ENCODE data around the gene HACL1.
"Not testable (repeated sequence)": the region's sequence is repeated elsewhere in the genome, so short reads cannot be mapped to it uniquely, and the experiment has no call there.

HACL1 gene

GRCh38 chr3:15619659-15620464 is 18.5 kb upstream of the HACL1 start:
- H3K27ac ChIP-seq (ENCODE audit: low read depth, low read length); H3K27me3 ChIP-seq (ENCODE audit: control insufficient read depth, insufficient read depth, low read length); H3K4me3 ChIP-seq (ENCODE audit: low read length); H3K9ac ChIP-seq (ENCODE audit: low read length); H3K4me1 ChIP-seq (ENCODE audit: control insufficient read depth, insufficient read depth, low read length); H3K36me3 ChIP-seq (ENCODE audit: control insufficient read depth, insufficient read depth, low read length): not testable (repeated sequence)

DNA sequence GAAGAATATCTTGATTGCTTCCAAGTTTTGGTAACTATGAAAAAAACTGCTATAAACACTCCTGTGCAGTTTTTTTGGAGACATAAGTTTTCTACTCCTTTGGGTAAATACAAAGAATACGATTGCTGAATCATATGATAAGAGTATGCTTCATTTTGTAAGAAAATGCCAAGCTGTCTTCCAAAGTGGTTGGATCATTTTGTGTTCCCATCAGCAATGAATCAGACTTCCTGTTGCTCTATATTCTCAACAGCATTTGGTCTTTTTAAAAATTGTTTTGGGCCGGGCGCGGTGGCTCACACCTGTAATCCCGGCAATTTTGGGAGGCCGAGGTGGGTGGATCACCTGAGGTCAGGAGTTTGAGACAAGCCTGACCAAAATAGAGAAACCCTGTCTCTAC is 14.7 kb upstream of the HACL1 start:
- Histone ChIP-seq H3K4me1 (ENCODE audit: control insufficient read depth, insufficient read depth, low read length) (peaks cover 3% of the 10 kb centered on the region), H3K9ac (ENCODE audit: low read length) (no peak overlapping the region), H3K36me3 (ENCODE audit: control insufficient read depth, insufficient read depth, low read length) (no peaks in the 10 kb centered on the region), H3K27me3 (ENCODE audit: control insufficient read depth, insufficient read depth, low read length) (no peaks in the 10 kb centered on the region), H3K27ac (ENCODE audit: low read depth, low read length) (no peak overlapping the region), H3K4me3 (ENCODE audit: low read length) (no peak overlapping the region)

GRCh38 chr3:15614958-15615357 is 13.6 kb upstream of the HACL1 start:
- H3K27me3 ChIP-seq (ENCODE audit: control insufficient read depth, insufficient read depth, low read length) = no peaks in the 10 kb centered on the region
- no peak overlapping the region for H3K4me3 ChIP-seq (ENCODE audit: low read length)
- no peaks in the 10 kb centered on the region for H3K36me3 ChIP-seq (ENCODE audit: control insufficient read depth, insufficient read depth, low read length)
- no peak overlapping the region for H3K9ac ChIP-seq (ENCODE audit: low read length)
- no peak overlapping the region for H3K27ac ChIP-seq (ENCODE audit: low read depth, low read length)
- H3K4me1 ChIP-seq (ENCODE audit: control insufficient read depth, insufficient read depth, low read length) = peaks cover 4% of the 10 kb centered on the region

DNA sequence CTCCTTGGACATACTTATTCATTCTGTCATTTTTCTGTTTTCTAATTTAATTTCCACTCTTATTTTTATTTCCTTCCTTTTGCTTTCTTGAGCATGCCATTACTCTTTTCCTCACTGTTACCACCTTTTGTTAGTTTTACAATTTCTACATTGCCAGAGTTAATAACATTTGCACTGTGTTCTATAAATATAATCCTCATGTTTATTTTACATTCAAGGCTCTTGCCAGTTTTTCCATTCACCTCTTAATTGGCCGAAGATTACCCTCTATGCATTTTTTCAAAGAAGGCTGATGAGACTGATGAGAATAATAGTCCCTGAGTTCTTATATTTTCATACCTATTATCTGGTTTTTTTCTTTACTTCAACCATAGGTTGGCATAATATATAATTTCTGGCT is 10.6 kb upstream of the HACL1 start:
- Histone ChIP-seq H3K4me1 (ENCODE audit: control insufficient read depth, insufficient read depth, low read length) (peaks cover 4% of the 10 kb centered on the region), H3K36me3 (ENCODE audit: control insufficient read depth, insufficient read depth, low read length) (no peaks in the 10 kb centered on the region), H3K27ac (ENCODE audit: low read depth, low read length) (no peak overlapping the region), H3K9ac (ENCODE audit: low read length) (no peak overlapping the region), H3K27me3 (ENCODE audit: control insufficient read depth, insufficient read depth, low read length) (no peaks in the 10 kb centered on the region), H3K4me3 (ENCODE audit: low read length) (no peak overlapping the region)

- Histone ChIP-seq H3K36me3 (ENCODE audit: control insufficient read depth, insufficient read depth, low read length) (no peaks in the 10 kb centered on the region), H3K27ac (ENCODE audit: low read depth, low read length) (no peak overlapping the region), H3K4me3 (ENCODE audit: low read length) (no peak overlapping the region), H3K4me1 (ENCODE audit: control insufficient read depth, insufficient read depth, low read length) (peaks cover 4% of the 10 kb centered on the region), H3K9ac (ENCODE audit: low read length) (no peak overlapping the region), H3K27me3 (ENCODE audit: control insufficient read depth, insufficient read depth, low read length) (no peaks in the 10 kb centered on the region)
Measured at GRCh38 chr3:15611018-15611417, 9.6 kb upstream of the HACL1 start.

GRCh38 chr3:15610082-15610759 is 8.9 kb upstream of the HACL1 start:
- no peak overlapping the region for H3K9ac ChIP-seq (ENCODE audit: low read length)
- H3K27ac ChIP-seq (ENCODE audit: low read depth, low read length) = no peak overlapping the region
- no peak overlapping the region for H3K4me3 ChIP-seq (ENCODE audit: low read length)
- no peaks in the 10 kb centered on the region for H3K36me3 ChIP-seq (ENCODE audit: control insufficient read depth, insufficient read depth, low read length)
- H3K27me3 ChIP-seq (ENCODE audit: control insufficient read depth, insufficient read depth, low read length) = no peaks in the 10 kb centered on the region
- H3K4me1 ChIP-seq (ENCODE audit: control insufficient read depth, insufficient read depth, low read length) = peaks cover 4% of the 10 kb centered on the region

- Histone ChIP-seq H3K4me3 (ENCODE audit: low read length) (no peak overlapping the region), H3K4me1 (ENCODE audit: control insufficient read depth, insufficient read depth, low read length) (peaks cover 7% of the 10 kb centered on the region), H3K27me3 (ENCODE audit: control insufficient read depth, insufficient read depth, low read length) (no peaks in the 10 kb centered on the region), H3K9ac (ENCODE audit: low read length) (no peak overlapping the region), H3K27ac (ENCODE audit: low read depth, low read length) (no peak overlapping the region), H3K36me3 (ENCODE audit: control insufficient read depth, insufficient read depth, low read length) (no peaks in the 10 kb centered on the region)
Measured at GRCh38 chr3:15606434-15606891, 5.1 kb upstream of the HACL1 start.

GRCh38 chr3:15604584-15604983 is 3.2 kb upstream of the HACL1 start:
- H3K27ac ChIP-seq (ENCODE audit: low read depth, low read length); H3K36me3 ChIP-seq (ENCODE audit: control insufficient read depth, insufficient read depth, low read length); H3K9ac ChIP-seq (ENCODE audit: low read length); H3K4me3 ChIP-seq (ENCODE audit: low read length); H3K4me1 ChIP-seq (ENCODE audit: control insufficient read depth, insufficient read depth, low read length); H3K27me3 ChIP-seq (ENCODE audit: control insufficient read depth, insufficient read depth, low read length): not testable (repeated sequence)

- H3K27ac ChIP-seq (ENCODE audit: low read depth, low read length); H3K4me1 ChIP-seq (ENCODE audit: control insufficient read depth, insufficient read depth, low read length); H3K27me3 ChIP-seq (ENCODE audit: control insufficient read depth, insufficient read depth, low read length): not testable (repeated sequence)
Measured at GRCh38 chr3:15602816-15603215, 1.4 kb upstream of the HACL1 start.

GRCh38 chr3:15602146-15602536 is 772 bp upstream of the HACL1 start:
- Histone ChIP-seq H3K36me3 (ENCODE audit: control insufficient read depth, insufficient read depth, low read length) (no peaks in the 10 kb centered on the region), H3K4me1 (ENCODE audit: control insufficient read depth, insufficient read depth, low read length) (peaks cover 9% of the 10 kb centered on the region), H3K27ac (ENCODE audit: low read depth, low read length) (peak overlapping the region; percentile 90), H3K9ac (ENCODE audit: low read length) (peak overlapping the region; percentile 76), H3K4me3 (ENCODE audit: low read length) (peak overlapping the region; percentile 88), H3K27me3 (ENCODE audit: control insufficient read depth, insufficient read depth, low read length) (no peaks in the 10 kb centered on the region)

More at GRCh38 chr3:15602816-15603215, 1.4 kb upstream of the HACL1 start:
- not testable (repeated sequence) for H3K4me3 ChIP-seq (ENCODE audit: low read length); H3K9ac ChIP-seq (ENCODE audit: low read length); H3K36me3 ChIP-seq (ENCODE audit: control insufficient read depth, insufficient read depth, low read length)

GRCh38 chr3:15601046-15601398 is 347 bp downstream of the HACL1 start:
- Histone ChIP-seq H3K4me3 (ENCODE audit: low read length) (peak overlapping the region; percentile 88), H3K4me1 (ENCODE audit: control insufficient read depth, insufficient read depth, low read length) (peaks cover 9% of the 10 kb centered on the region), H3K36me3 (ENCODE audit: control insufficient read depth, insufficient read depth, low read length) (no peaks in the 10 kb centered on the region), H3K9ac (ENCODE audit: low read length) (peak overlapping the region; percentile 78), H3K27ac (ENCODE audit: low read depth, low read length) (peak overlapping the region; percentile 61), H3K27me3 (ENCODE audit: control insufficient read depth, insufficient read depth, low read length) (no peaks in the 10 kb centered on the region)

- Histone ChIP-seq H3K27ac (ENCODE audit: low read depth, low read length) (no peak overlapping the region), H3K4me1 (ENCODE audit: control insufficient read depth, insufficient read depth, low read length) (peaks cover 7% of the 10 kb centered on the region), H3K27me3 (ENCODE audit: control insufficient read depth, insufficient read depth, low read length) (no peaks in the 10 kb centered on the region), H3K9ac (ENCODE audit: low read length) (no peak overlapping the region), H3K4me3 (ENCODE audit: low read length) (no peak overlapping the region), H3K36me3 (ENCODE audit: control insufficient read depth, insufficient read depth, low read length) (peaks cover 2% of the 10 kb centered on the region)
Measured at GRCh38 chr3:15595955-15596354, 5.4 kb downstream of the HACL1 start.

GRCh38 chr3:15592968-15593367 is 8.4 kb downstream of the HACL1 start:
- peaks cover 4% of the 10 kb centered on the region for H3K36me3 ChIP-seq (ENCODE audit: control insufficient read depth, insufficient read depth, low read length)
- no peaks in the 10 kb centered on the region for H3K27me3 ChIP-seq (ENCODE audit: control insufficient read depth, insufficient read depth, low read length)
- H3K4me1 ChIP-seq (ENCODE audit: control insufficient read depth, insufficient read depth, low read length) = no peaks in the 10 kb centered on the region
- no peak overlapping the region for H3K4me3 ChIP-seq (ENCODE audit: low read length)
- H3K27ac ChIP-seq (ENCODE audit: low read depth, low read length) = no peak overlapping the region
- H3K9ac ChIP-seq (ENCODE audit: low read length) = no peak overlapping the region

Data from rectal smooth muscle tissue (tissue), 1 donor.